DLD1 (cell line): ENCODE measurements around the gene FBXO8.

Experiments
- in situ Hi-C: cut with HindIII; loops from 2 replicates; pipeline ENCODE4 v1.10.0; 2017; ENCODE audit warnings: low sequenced_read_pairs

Gene FBXO8

GRCh38 chr4:174210952-174211490, 72.4 kb downstream of the FBXO8 start:
- in situ Hi-C loops, result no loop called here

- in situ Hi-C loops, result no loop called here
Observed at GRCh38 chr4:174210354-174210753, 73.1 kb downstream of the FBXO8 start.

- in situ Hi-C loops, result no loop called here
Observed at GRCh38 chr4:174209341-174209740, 74.1 kb downstream of the FBXO8 start.

- in situ Hi-C loops, result no loop called here
Observed at GRCh38 chr4:174207367-174207766, 76.1 kb downstream of the FBXO8 start.

GRCh38 chr4:174204164-174204831, 79.2 kb downstream of the FBXO8 start:
- in situ Hi-C loops, result no loop called here

- in situ Hi-C loops, result no loop called here
Observed at GRCh38 chr4:174201871-174202270, 81.6 kb downstream of the FBXO8 start.

- in situ Hi-C loops, result no loop called here
Observed at GRCh38 chr4:174199735-174200134, 83.7 kb downstream of the FBXO8 start.

GRCh38 chr4:174198828-174199227, 84.6 kb downstream of the FBXO8 start:
- in situ Hi-C loops, result no loop called here

- in situ Hi-C loops, result no loop called here
Observed at GRCh38 chr4:174198396-174198795, 85.1 kb downstream of the FBXO8 start.

- in situ Hi-C loops, result no loop called here
Observed at GRCh38 chr4:174193438-174194374, 89.8 kb downstream of the FBXO8 start.

- in situ Hi-C loops, result no loop called here
Observed at GRCh38 chr4:174192943-174193342, 90.5 kb downstream of the FBXO8 start.

- in situ Hi-C loops, result no loop called here
Observed at GRCh38 chr4:174190832-174191500, 92.5 kb downstream of the FBXO8 start.

- in situ Hi-C loops, result no loop called here
Observed at GRCh38 chr4:174189392-174190015, 94.0 kb downstream of the FBXO8 start.
